Omental fat pad (tissue), 4 donors: ENCODE measurements around the gene TSPAN14. TPM values are rescaled to one million over a fixed set of nuclear protein-coding genes. Genes with fewer than 3 reads are reported as not detected.
"Not testable (repeated sequence)": the region's sequence is repeated elsewhere in the genome, so short reads cannot be mapped to it uniquely, and the experiment has no call there.

Experiments used
- ATAC-seq: fragments of 150-250 bp; one replicate; pipeline ENCODE4 v1.9.1; 2016; ENCODE audit warnings: mild to moderate bottlenecking, moderate library complexity; ENCODE audit not compliant: low FRiP score
- DNase-seq: peaks from one replicate; pipeline ENCODE4 v3.0.0-alpha.2; 2019; ENCODE audit warnings: low spot score
- CTCF ChIP-seq, 3 donors: fragments of 450-650 bp; IDR thresholded peaks; one replicate each; pipeline ENCODE4 v1.5.1; 2016 to 2017; ENCODE audit warnings: antibody characterized with exemption in 3 of 3, mild to moderate bottlenecking in 3 of 3, moderate library complexity in 2 of 3
- total RNA-seq, 4 donors: library from RNA; depleted of rRNA; stranded (reverse); fragments of >200 nt; gene quantifications; one replicate each; pipeline ENCODE4 v1.1.0, GENCODE V29; 2016

The TSPAN14 gene
- total RNA-seq, 4 donors from 2014 or later = 42.4 to 114 (median 91.6) TPM

- ATAC-seq (no peak), DNase-seq (no peak)
- TF ChIP-seq CTCF (IDR thresholded peaks at IDR 0.05) = no peak
These were observed 87.9 kb downstream of the TSPAN14 start for GRCh38 chr10:80542053-80542452.

GRCh38 chr10:80542652-80543318 lies 88.7 kb downstream of the TSPAN14 start:
- no peak for DNase-seq
- no peak for ATAC-seq
- TF ChIP-seq CTCF (IDR thresholded peaks at IDR 0.05) = no peak

GRCh38 chr10:80543319-80543672 lies 89.2 kb downstream of the TSPAN14 start:
- ATAC-seq, DNase-seq: not testable (repeated sequence)

- no peak for ATAC-seq
- TF ChIP-seq CTCF (IDR thresholded peaks at IDR 0.05) = no peak
- no peak for DNase-seq
These were observed 90.3 kb downstream of the TSPAN14 start for GRCh38 chr10:80544316-80544953.

GRCh38 chr10:80545258-80545881 lies 91.3 kb downstream of the TSPAN14 start:
- no peak for TF ChIP-seq CTCF (IDR thresholded peaks at IDR 0.05)
- DNase-seq = no peak
- no peak for ATAC-seq

GRCh38 chr10:80552151-80552646 lies 98.1 kb downstream of the TSPAN14 start:
- no peak for TF ChIP-seq CTCF (IDR thresholded peaks at IDR 0.05)
- DNase-seq (no peak), ATAC-seq (no peak)

GRCh38 chr10:80553436-80553835 lies 99.3 kb downstream of the TSPAN14 start:
- TF ChIP-seq CTCF (IDR thresholded peaks at IDR 0.05) = no peak
- ATAC-seq (no peak), DNase-seq (no peak)
